Heart left ventricle (tissue), 16 donors: ENCODE results near the gene LRRC38. TPM values are rescaled to one million over a fixed set of nuclear protein-coding genes. Genes with fewer than 3 reads are reported as not detected.

ENCODE experiments used
- ATAC-seq, 4 donors: fragments of 200-7000 bp; cut with Tn5 transposase; one replicate each; pipeline ENCODE4 v1.9.1; 2020 to 2022; ENCODE audit warnings: moderate library complexity in 4 of 4, mild to moderate bottlenecking in 3 of 4, moderate number of reproducible peaks in 1 of 4
- DNase-seq, 5 donors: peaks; one replicate each; pipeline ENCODE4 v3.0.0-alpha.2; 2020
- H3K27ac ChIP-seq, 12 donors: fragments of 200-600 bp; sonication (generic) in 4 of 12; one replicate each; pipeline versions ENCODE4 v1.5.0 to v1.8.0; 2016 to 2022; ENCODE audit warnings: mild to moderate bottlenecking in 2 of 12
- H3K27me3 ChIP-seq, 9 donors: fragments of 200-600 bp; sonication (generic) in 2 of 9; one replicate each; pipeline versions ENCODE4 v1.5.1 to v1.8.0; 2016 to 2022; ENCODE audit warnings: mild to moderate bottlenecking in 3 of 9
- H3K36me3 ChIP-seq, 9 donors: fragments of 200-600 bp; sonication (generic) in 2 of 9; one replicate each; pipeline versions ENCODE4 v1.5.0 to v1.8.0; 2018 to 2022; ENCODE audit warnings: mild to moderate bottlenecking in 2 of 9
- H3K4me1 ChIP-seq, 12 donors: fragments of 200-600 bp; sonication (generic) in 4 of 12; one replicate each; pipeline versions ENCODE4 v1.5.0 to v1.8.0; 2016 to 2022; ENCODE audit warnings: mild to moderate bottlenecking in 3 of 12
- H3K4me3 ChIP-seq, 12 donors: fragments of 200-600 bp; sonication (generic) in 4 of 12; one replicate each; pipeline versions ENCODE4 v1.5.0 to v1.8.0; 2017 to 2022; ENCODE audit warnings: mild to moderate bottlenecking in 9 of 12, moderate library complexity in 4 of 12
- H3K9me3 ChIP-seq, 12 donors: fragments of 200-600 bp; sonication (generic) in 4 of 12; one replicate each; pipeline versions ENCODE4 v1.5.0 to v1.8.0; 2016 to 2022; ENCODE audit warnings: mild to moderate bottlenecking in 1 of 12
- POLR2A ChIP-seq, 2 donors: fragments of 450-650 bp; IDR thresholded peaks; one replicate each; pipeline ENCODE4 v1.6.1; 2017; ENCODE audit warnings: antibody characterized with exemption in 2 of 2, mild to moderate bottlenecking in 2 of 2, moderate library complexity in 2 of 2
- WGBS, 4 donors: extraction: QIAGEN DNeasy Blood & Tissue Kit in 2 of 4; methylation state at CpG; one replicate each; pipeline versions ENCODE4 v1.1.5 to v1.1.7; 2013 to 2018; 5-methylcytosine and 5-hydroxymethylcytosine counted together
- intact Hi-C, 10 donors: fragments of 100-400 bp; cut with DNase I; formaldehyde crosslinking; loops; one replicate each; pipeline versions ENCODE4 v1.11.1 to v1.14.2; 2022
- polyA plus RNA-seq, 2 donors: library from polyadenylated mRNA; stranded (reverse); fragments of 200-250 nt; gene quantifications; one replicate each; pipeline ENCODE4 v1.2.3, GENCODE V29; 2013
- total RNA-seq, 9 donors: library from RNA; depleted of rRNA in 2 of 9; stranded (reverse); fragments of >200 nt in 2 of 9; fragmentation: NEBNext Ultra II Directional in 3 of 9; extraction: Animal tissue kit (Norgen Biotek cat#: 25700) in 3 of 9; gene quantifications; one replicate each; pipeline versions ENCODE4 v1.1.0 to v1.2.4, GENCODE V29; 2016 to 2023
- TF ChIP-seq, protein P1 (sequence below), 12 donors: fragments of 200-600 bp; sonication (generic) in 4 of 12; IDR thresholded peaks; one replicate each; pipeline versions ENCODE4 v1.5.0 to v1.8.0; 2018 to 2022; ENCODE audit warnings: antibody characterized with exemption in 12 of 12, mild to moderate bottlenecking in 5 of 12
- donor health status: ischemic (EF 13 %, LVEDD 7.1; RV severe dilation, severe dysfunction).
- donor health status: healthy with polysubstance abuse.
- donor health status: DM: no; HTN: yes; CAD: no.
- donor health status: DM: no; HTN: no; CAD: no.
- donor health status: ischemic (EF 25% LVEDD 6.9; RV normal size, moderate dysfunction).
- donor health status: ischemic (EF 25% LVEDD 5.7; RV mildly dilated, moderate dysfunction).
- donor health status: healthy.
- donor health status: DM: yes; HTN: yes; CAD: no.
- donor health status: ischemic (EF 35%, LVEDD 5.7; RV mildly dilated, moderate dysfunction).
- donor health status: nonischemic (EF 11% LVEDD 7.7; RV severe dilation, severe dysfunction).
- donor health status: DM: yes; HTN: yes; CAD: no.
- donor health status: PGD.
- donor health status: ischemic (EF 29% LVEDD 5.4; RV normal size, mild dysfunction).
- donor health status: nonischemic (EF 23%, LVEDD 6.1; RV moderate dilation, normal function).

LRRC38 gene
- total and polyA plus RNA-seq, 11 donors = 0.20 to 4.4 (median 1.7) TPM; not detected in 2

GRCh38 chr1:13479171-13479856 is 34.5 kb downstream of the LRRC38 start:
- no peak overlapping the region for H3K4me3 ChIP-seq
- no peaks in the 10 kb centered on the region for H3K4me1 ChIP-seq
- intact Hi-C loops = no loop called here
- no peak for TF ChIP-seq POLR2A (IDR thresholded peaks at IDR 0.05)
- TF ChIP-seq, protein P1, sequence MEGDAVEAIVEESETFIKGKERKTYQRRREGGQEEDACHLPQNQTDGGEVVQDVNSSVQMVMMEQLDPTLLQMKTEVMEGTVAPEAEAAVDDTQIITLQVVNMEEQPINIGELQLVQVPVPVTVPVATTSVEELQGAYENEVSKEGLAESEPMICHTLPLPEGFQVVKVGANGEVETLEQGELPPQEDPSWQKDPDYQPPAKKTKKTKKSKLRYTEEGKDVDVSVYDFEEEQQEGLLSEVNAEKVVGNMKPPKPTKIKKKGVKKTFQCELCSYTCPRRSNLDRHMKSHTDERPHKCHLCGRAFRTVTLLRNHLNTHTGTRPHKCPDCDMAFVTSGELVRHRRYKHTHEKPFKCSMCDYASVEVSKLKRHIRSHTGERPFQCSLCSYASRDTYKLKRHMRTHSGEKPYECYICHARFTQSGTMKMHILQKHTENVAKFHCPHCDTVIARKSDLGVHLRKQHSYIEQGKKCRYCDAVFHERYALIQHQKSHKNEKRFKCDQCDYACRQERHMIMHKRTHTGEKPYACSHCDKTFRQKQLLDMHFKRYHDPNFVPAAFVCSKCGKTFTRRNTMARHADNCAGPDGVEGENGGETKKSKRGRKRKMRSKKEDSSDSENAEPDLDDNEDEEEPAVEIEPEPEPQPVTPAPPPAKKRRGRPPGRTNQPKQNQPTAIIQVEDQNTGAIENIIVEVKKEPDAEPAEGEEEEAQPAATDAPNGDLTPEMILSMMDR (IDR thresholded peaks at IDR 0.05) = no peak
- DNase-seq (no peak), ATAC-seq (no peak)
- H3K9me3 ChIP-seq = peaks cover 0 to 14% (median 2%) of the 10 kb centered on the region in 12 donors
- no peak overlapping the region for H3K27ac ChIP-seq
- no peaks in the 10 kb centered on the region for H3K27me3 ChIP-seq
- WGBS, 4 donors = 71 to 80% (median 75%) methylated on average over 11 of the region's 11 CpGs
- no peaks in the 10 kb centered on the region for H3K36me3 ChIP-seq

GRCh38 chr1:13478692-13479091 is 35.1 kb downstream of the LRRC38 start:
- no peak overlapping the region for H3K4me3 ChIP-seq
- no peaks in the 10 kb centered on the region for H3K27me3 ChIP-seq
- ATAC-seq (no peak), DNase-seq (no peak)
- H3K9me3 ChIP-seq = peaks cover 0 to 14% (median 2%) of the 10 kb centered on the region in 12 donors
- WGBS, 4 donors = 58 to 71% (median 68%) methylated on average over 2 of the region's 2 CpGs
- intact Hi-C loops = no loop called here
- H3K36me3 ChIP-seq = no peaks in the 10 kb centered on the region
- no peak overlapping the region for H3K27ac ChIP-seq
- no peaks in the 10 kb centered on the region for H3K4me1 ChIP-seq
- no peak for TF ChIP-seq POLR2A (IDR thresholded peaks at IDR 0.05)
- TF ChIP-seq, protein P1 (IDR thresholded peaks at IDR 0.05) = no peak

GRCh38 chr1:13469343-13469742 is 44.5 kb downstream of the LRRC38 start:
- no peak for TF ChIP-seq POLR2A (IDR thresholded peaks at IDR 0.05)
- TF ChIP-seq, protein P1 (IDR thresholded peaks at IDR 0.05) = peak in 9 of 12 donors; percentile 18 to 43 (median 28)
- 25 to 45% (median 35%) methylated on average over 5 of the region's 5 CpGs for WGBS, 4 donors
- intact Hi-C loops = loop anchor here in 7 of 10 donors (1.0 to 10.0 kb wide), 5 partner anchors 71 to 78 kb away; no protein-coding TSS in a partner anchor
- no peak overlapping the region for H3K27ac ChIP-seq
- peak in 4 of 5 donors; percentile 7 to 45 (median 26) for DNase-seq
- no peaks in the 10 kb centered on the region for H3K27me3 ChIP-seq
- peak in 3 of 4 donors; percentile 60 to 77 (median 66) for ATAC-seq
- H3K4me1 ChIP-seq = no peaks in the 10 kb centered on the region
- no peak overlapping the region for H3K4me3 ChIP-seq
- no peaks in the 10 kb centered on the region for H3K36me3 ChIP-seq
- H3K9me3 ChIP-seq = no peaks in the 10 kb centered on the region

- no peak overlapping the region for H3K27ac ChIP-seq
- 60 to 68% (median 65%) methylated on average over 1 of the region's 1 CpG for WGBS, 4 donors
- ATAC-seq = no peak
These were observed 48.3 kb downstream of the LRRC38 start for GRCh38 chr1:13465515-13465914.

More at GRCh38 chr1:13465515-13465914, 48.3 kb downstream of the LRRC38 start:
- H3K9me3 ChIP-seq = no peaks in the 10 kb centered on the region
- peaks cover 0 to 2% (median 0%) of the 10 kb centered on the region in 9 donors for H3K27me3 ChIP-seq
- no peak for DNase-seq
- no peaks in the 10 kb centered on the region for H3K4me1 ChIP-seq
- intact Hi-C loops = loop anchor here in 3 of 10 donors (5.0 to 10.0 kb wide), 2 partner anchors 79 to 82 kb away; no protein-coding TSS in a partner anchor
- TF ChIP-seq POLR2A (IDR thresholded peaks at IDR 0.05) = no peak
- TF ChIP-seq, protein P1 (IDR thresholded peaks at IDR 0.05) = no peak
- H3K36me3 ChIP-seq = no peaks in the 10 kb centered on the region
- H3K4me3 ChIP-seq = no peak overlapping the region
